Activated naive CD4-positive, alpha-beta T cell treated with anti-CD3 and anti-CD28 coated beads, Interleukin-2, amount 10 ng/mL, durations not matched to agents 7 days and 5 days (primary cell): ENCODE measurements around the gene PEAR1.

Source experiments
- CTCF ChIA-PET: fragments of 350-600 bp; sonication (Branson Sonifier 250); formaldehyde crosslinking; loops from one replicate; lab custom pipeline; 2021; ENCODE audit warnings: antibody characterized with exemption; lab: Charles Lee
- DNase-seq: peaks from one replicate; pipeline ENCODE4 v3.0.0-alpha.2; 2020
- H3K27ac Mint-ChIP-seq: one replicate; pipeline ENCODE4 v1.8.0; 2021; ENCODE audit warnings: mild to moderate bottlenecking, moderate library complexity, mixed read lengths
- H3K27me3 Mint-ChIP-seq: one replicate; pipeline ENCODE4 v1.8.0; 2021; ENCODE audit warnings: mild to moderate bottlenecking, mixed read lengths
- H3K36me3 Mint-ChIP-seq: one replicate; pipeline ENCODE4 v1.8.0; 2021; ENCODE audit warnings: mixed read lengths
- H3K4me1 Mint-ChIP-seq: one replicate; pipeline ENCODE4 v1.8.0; 2021; ENCODE audit warnings: mixed read lengths
- H3K4me3 Mint-ChIP-seq: one replicate; pipeline ENCODE4 v1.8.0; 2021; ENCODE audit warnings: mild to moderate bottlenecking, moderate library complexity, mixed read lengths
- H3K9me3 Mint-ChIP-seq: one replicate; pipeline ENCODE4 v1.8.0; 2021; ENCODE audit warnings: mixed read lengths

Gene PEAR1

DNA sequence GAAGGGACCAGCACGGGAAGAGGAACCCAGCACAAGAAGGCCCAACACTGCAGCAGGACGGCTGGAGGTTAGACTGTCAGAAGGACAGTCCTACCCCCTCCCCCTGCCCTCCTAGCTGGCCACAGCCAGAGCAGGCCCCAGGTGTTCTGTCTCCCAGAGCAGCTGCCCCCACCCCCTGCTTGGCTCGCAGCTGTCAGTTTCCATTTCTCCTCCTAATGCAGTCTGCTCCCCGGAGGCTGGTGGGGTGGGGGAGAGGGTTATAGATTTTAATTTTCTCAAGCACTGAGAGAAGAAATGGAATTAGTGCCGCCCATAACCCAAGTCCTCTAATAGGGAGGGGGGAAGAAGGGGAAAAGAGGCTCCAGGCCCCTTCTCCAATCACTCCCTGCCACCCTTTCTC is 13.0 kb upstream of the PEAR1 start:
- CTCF ChIA-PET = interaction anchor here (0.8 to 2.0 kb wide), 7 partner anchors 9 to 83 kb away, joined by 3 to 9 read pairs (median 4); partner anchors contain the start of gene LRRC71
- no peaks in the 10 kb centered on the region for H3K4me1 Mint-ChIP-seq
- no peaks in the 10 kb centered on the region for H3K9me3 Mint-ChIP-seq

GRCh38 chr1:156881101-156881500 is 12.4 kb upstream of the PEAR1 start:
- H3K27ac Mint-ChIP-seq = no peak overlapping the region
- CTCF ChIA-PET = interaction anchor here (0.8 to 1.7 kb wide), 7 partner anchors 8 to 84 kb away, joined by 3 to 9 read pairs (median 4); partner anchors contain the start of gene LRRC71
- H3K36me3 Mint-ChIP-seq = no peaks in the 10 kb centered on the region

More for the DNA sequence above, 13.0 kb upstream of the PEAR1 start:
- Mint-ChIP-seq H3K4me3 (no peak overlapping the region), H3K36me3 (no peaks in the 10 kb centered on the region), H3K27ac (no peak overlapping the region), H3K27me3 (peaks cover 88% of the 10 kb centered on the region)
- no peak for DNase-seq

DNA sequence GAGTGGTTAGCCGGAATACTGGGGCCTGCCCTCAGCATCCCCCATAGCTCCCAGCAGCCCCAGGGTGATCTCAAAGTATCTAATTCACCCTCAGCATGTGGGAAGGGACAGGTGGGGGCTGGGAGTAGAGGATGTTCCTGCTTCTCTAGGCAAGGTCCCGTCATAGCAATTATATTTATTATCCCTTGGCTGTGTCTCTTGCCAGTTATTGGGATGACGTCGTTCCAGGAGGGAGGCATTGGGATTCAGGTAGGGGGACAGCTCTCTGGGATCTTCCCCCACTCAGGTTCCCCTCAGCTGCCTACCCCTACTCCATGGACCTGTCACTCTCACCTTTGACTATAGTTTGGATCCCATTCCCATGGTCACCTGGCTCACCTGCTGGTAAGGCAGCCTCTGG is 11.9 kb upstream of the PEAR1 start:
- CTCF ChIA-PET = interaction anchor here (0.6 to 1.7 kb wide), 3 partner anchors 22 to 116 kb away, joined by 3 to 9 read pairs (median 4); no protein-coding TSS in a partner anchor
- H3K36me3 Mint-ChIP-seq = no peaks in the 10 kb centered on the region
- H3K27me3 Mint-ChIP-seq = peaks cover 88% of the 10 kb centered on the region
- H3K9me3 Mint-ChIP-seq = no peaks in the 10 kb centered on the region
- no peak overlapping the region for H3K27ac Mint-ChIP-seq
- DNase-seq = no peak
- no peak overlapping the region for H3K4me3 Mint-ChIP-seq
- no peaks in the 10 kb centered on the region for H3K4me1 Mint-ChIP-seq

More at GRCh38 chr1:156881101-156881500, 12.4 kb upstream of the PEAR1 start:
- peaks cover 88% of the 10 kb centered on the region for H3K27me3 Mint-ChIP-seq
- no peak for DNase-seq
- no peak overlapping the region for H3K4me3 Mint-ChIP-seq
- H3K4me1 Mint-ChIP-seq = no peaks in the 10 kb centered on the region
- H3K9me3 Mint-ChIP-seq = no peaks in the 10 kb centered on the region

GRCh38 chr1:156882543-156882942 is 11.0 kb upstream of the PEAR1 start:
- Mint-ChIP-seq H3K27me3 (peaks cover 92% of the 10 kb centered on the region), H3K4me3 (no peak overlapping the region), H3K27ac (no peak overlapping the region), H3K9me3 (no peaks in the 10 kb centered on the region), H3K4me1 (no peaks in the 10 kb centered on the region), H3K36me3 (no peaks in the 10 kb centered on the region)
- DNase-seq = no peak
- CTCF ChIA-PET = interaction anchor here (1.5 kb wide), 1 partner anchor 23 kb away, joined by 4 read pairs; no protein-coding TSS in a partner anchor

- H3K36me3 Mint-ChIP-seq = no peaks in the 10 kb centered on the region
- CTCF ChIA-PET = interaction anchor here (0.8 to 9.2 kb wide), 3 partner anchors 45 to 195 kb away, joined by 3 to 84 read pairs (median 5); partner anchors contain the start of genes ISG20L2 and METTL25B
- no peak for DNase-seq
- no peaks in the 10 kb centered on the region for H3K9me3 Mint-ChIP-seq
- H3K27me3 Mint-ChIP-seq = peaks cover 92% of the 10 kb centered on the region
- H3K27ac Mint-ChIP-seq = no peak overlapping the region
- H3K4me1 Mint-ChIP-seq = no peaks in the 10 kb centered on the region
- H3K4me3 Mint-ChIP-seq = no peak overlapping the region
Measured at GRCh38 chr1:156883919-156884318, 9.6 kb upstream of the PEAR1 start.

DNA sequence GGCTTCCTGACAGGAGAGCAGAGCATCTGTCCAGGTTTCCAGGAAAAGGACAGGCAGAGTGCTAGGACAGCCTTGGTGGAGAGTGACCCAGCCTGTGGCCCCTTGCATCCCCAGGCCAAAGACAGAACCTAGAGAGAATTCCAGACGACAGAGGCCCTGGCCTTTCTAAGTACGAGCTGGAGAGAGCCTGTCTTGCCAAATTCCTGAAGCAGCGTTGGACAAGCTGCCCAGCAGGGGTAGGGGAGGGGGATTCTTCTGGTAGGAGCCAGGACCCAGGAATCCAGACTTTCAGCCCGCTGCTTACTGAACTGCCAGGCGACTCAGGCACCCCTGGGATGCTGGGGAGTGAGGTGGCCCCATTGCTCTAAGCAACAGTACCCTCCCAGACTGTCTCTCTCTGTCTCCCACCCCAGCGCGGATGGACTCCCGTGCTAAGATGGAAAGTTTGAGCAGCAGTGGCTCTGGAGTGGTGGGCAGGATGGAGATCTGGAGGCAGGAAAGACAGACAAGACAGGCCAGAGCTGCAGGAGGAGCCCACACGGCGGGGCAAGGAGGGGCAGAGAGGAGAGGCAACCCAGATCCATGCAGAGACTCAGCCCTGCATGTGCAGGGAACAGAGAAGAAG is 8.8 kb upstream of the PEAR1 start:
- H3K36me3 Mint-ChIP-seq = no peaks in the 10 kb centered on the region
- H3K27ac Mint-ChIP-seq = no peak overlapping the region
- DNase-seq = no peak
- CTCF ChIA-PET = interaction anchor here (8.9 to 9.2 kb wide), 2 partner anchors 22 to 158 kb away, joined by 84 to 100 read pairs; partner anchors contain the start of genes INSRR, ISG20L2, METTL25B and NTRK1
- no peaks in the 10 kb centered on the region for H3K9me3 Mint-ChIP-seq
- no peaks in the 10 kb centered on the region for H3K4me1 Mint-ChIP-seq
- no peak overlapping the region for H3K4me3 Mint-ChIP-seq
- peaks cover 91% of the 10 kb centered on the region for H3K27me3 Mint-ChIP-seq

DNA sequence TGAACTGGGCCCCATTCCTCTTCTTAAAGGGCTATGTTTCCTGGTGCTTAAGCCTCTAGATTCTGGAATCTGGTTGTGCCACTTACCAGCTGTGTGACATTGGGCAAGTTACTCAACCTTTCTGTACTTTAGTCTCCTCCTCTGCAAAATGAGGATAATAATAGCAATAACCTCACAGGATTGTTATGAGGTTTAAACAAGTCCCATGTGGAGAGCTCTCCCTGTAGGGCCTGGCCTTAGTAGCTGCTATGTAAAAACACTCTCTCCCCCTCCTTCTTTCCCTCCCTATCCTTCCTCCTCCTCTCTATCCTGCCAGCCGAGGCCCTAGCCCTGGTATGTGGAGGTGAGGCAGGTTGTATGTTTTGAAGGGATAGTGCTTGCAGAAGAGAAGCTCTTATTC is 8.2 kb upstream of the PEAR1 start:
- Mint-ChIP-seq H3K4me1 (no peaks in the 10 kb centered on the region), H3K27ac (no peak overlapping the region), H3K27me3 (peaks cover 91% of the 10 kb centered on the region), H3K4me3 (no peak overlapping the region), H3K36me3 (no peaks in the 10 kb centered on the region), H3K9me3 (no peaks in the 10 kb centered on the region)
- DNase-seq = no peak
- CTCF ChIA-PET = interaction anchor here (8.7 to 9.2 kb wide), 3 partner anchors 23 to 159 kb away, joined by 84 to 150 read pairs (median 100); partner anchors contain the start of genes INSRR, ISG20L2, METTL25B and NTRK1

GRCh38 chr1:156885880-156886355 is 7.6 kb upstream of the PEAR1 start:
- Mint-ChIP-seq H3K4me1 (no peaks in the 10 kb centered on the region), H3K27me3 (peaks cover 90% of the 10 kb centered on the region), H3K4me3 (no peak overlapping the region), H3K27ac (no peak overlapping the region), H3K36me3 (no peaks in the 10 kb centered on the region), H3K9me3 (no peaks in the 10 kb centered on the region)
- CTCF ChIA-PET = interaction anchor here (1.3 to 9.2 kb wide), 5 partner anchors 23 to 196 kb away, joined by 3 to 150 read pairs (median 100); partner anchors contain the start of genes INSRR, ISG20L2, LRRC71 and METTL25B
- DNase-seq = no peak

DNA sequence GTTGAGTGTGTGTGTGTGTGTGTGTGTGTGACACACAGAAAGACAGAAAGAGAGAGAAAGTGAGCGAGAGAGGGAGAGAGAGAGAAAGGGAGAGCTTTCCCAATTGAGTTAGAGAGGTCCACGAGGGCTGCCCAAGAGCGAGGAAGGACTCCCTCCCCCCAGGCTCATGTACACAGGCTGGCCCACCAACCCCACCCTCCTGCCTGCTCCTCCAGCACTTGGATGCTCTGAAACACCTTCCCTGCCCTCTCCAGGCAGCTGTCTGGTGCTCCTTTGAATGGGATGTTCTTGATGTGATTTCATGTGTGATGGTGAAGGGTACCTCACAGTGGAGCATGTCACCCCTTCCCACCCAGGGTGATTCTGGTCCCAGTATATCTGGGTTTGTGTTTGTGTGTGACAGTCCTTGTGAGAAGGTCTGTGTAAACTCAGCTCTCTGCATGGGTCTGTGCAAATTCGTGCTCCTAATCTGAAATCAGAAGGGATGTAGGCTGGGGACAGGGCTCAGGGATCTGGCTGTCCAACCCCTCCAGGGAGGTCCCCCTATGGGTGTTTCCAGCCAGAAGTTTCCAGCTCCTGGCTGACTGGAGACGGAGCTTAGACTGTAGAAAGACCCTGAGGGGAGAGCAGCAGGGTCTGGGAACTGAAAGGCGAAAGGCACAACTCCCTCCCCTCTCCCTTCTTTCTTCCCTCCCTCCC is 6.8 kb upstream of the PEAR1 start:
- Mint-ChIP-seq H3K9me3 (no peaks in the 10 kb centered on the region), H3K27ac (peak overlapping the region; percentile 9), H3K27me3 (peaks cover 90% of the 10 kb centered on the region), H3K4me3 (no peak overlapping the region), H3K4me1 (peaks cover 5% of the 10 kb centered on the region), H3K36me3 (no peaks in the 10 kb centered on the region)
- no peak for DNase-seq
- CTCF ChIA-PET = interaction anchor here (1.3 to 9.2 kb wide), 5 partner anchors 24 to 197 kb away, joined by 3 to 150 read pairs (median 100); partner anchors contain the start of genes INSRR, ISG20L2, LRRC71 and METTL25B

- DNase-seq = no peak
- Mint-ChIP-seq H3K27ac (no peak overlapping the region), H3K4me1 (peaks cover 11% of the 10 kb centered on the region), H3K36me3 (no peaks in the 10 kb centered on the region), H3K9me3 (no peaks in the 10 kb centered on the region), H3K4me3 (no peak overlapping the region), H3K27me3 (peaks cover 90% of the 10 kb centered on the region)
- CTCF ChIA-PET = interaction anchor here (1.3 to 9.2 kb wide), 7 partner anchors 25 to 198 kb away, joined by 3 to 150 read pairs (median 84); partner anchors contain the start of genes INSRR, ISG20L2, LRRC71 and METTL25B
Measured at GRCh38 chr1:156887317-156887716, 6.2 kb upstream of the PEAR1 start.

DNA sequence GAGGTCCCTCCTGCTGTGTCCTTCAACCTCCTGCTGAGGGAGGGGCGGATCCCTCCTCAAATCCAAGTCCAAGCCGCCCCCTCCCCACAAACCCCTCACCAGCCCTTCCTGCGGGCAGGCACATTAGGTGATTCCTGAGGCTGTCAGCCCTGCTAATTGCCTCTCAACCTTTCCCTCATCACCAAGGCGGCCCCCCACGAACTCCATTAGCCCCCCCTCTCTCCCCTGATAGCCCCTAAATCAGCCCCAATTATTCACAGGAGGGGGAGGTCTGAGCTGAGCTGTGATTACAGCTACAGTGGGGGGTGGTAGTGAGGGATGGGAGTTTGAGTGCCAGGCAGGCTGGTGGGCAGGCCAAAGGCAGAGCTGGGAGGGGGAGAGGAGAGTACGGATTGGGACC is 5.8 kb upstream of the PEAR1 start:
- no peak overlapping the region for H3K27ac Mint-ChIP-seq
- DNase-seq = no peak
- H3K9me3 Mint-ChIP-seq = no peaks in the 10 kb centered on the region
- H3K4me3 Mint-ChIP-seq = no peak overlapping the region
- CTCF ChIA-PET = interaction anchor here (1.2 to 9.2 kb wide), 7 partner anchors 25 to 198 kb away, joined by 3 to 150 read pairs (median 84); partner anchors contain the start of genes INSRR, ISG20L2, LRRC71 and METTL25B
- H3K4me1 Mint-ChIP-seq = peaks cover 11% of the 10 kb centered on the region
- no peaks in the 10 kb centered on the region for H3K36me3 Mint-ChIP-seq
- H3K27me3 Mint-ChIP-seq = peaks cover 92% of the 10 kb centered on the region

- Mint-ChIP-seq H3K27me3 (peaks cover 93% of the 10 kb centered on the region), H3K9me3 (no peaks in the 10 kb centered on the region), H3K4me1 (peaks cover 21% of the 10 kb centered on the region), H3K27ac (no peak overlapping the region), H3K36me3 (no peaks in the 10 kb centered on the region), H3K4me3 (no peak overlapping the region)
- DNase-seq = peak; percentile 74
- CTCF ChIA-PET = interaction anchor here (0.6 to 9.2 kb wide), 35 partner anchors 9 to 264 kb away, joined by 3 to 150 read pairs (median 4); partner anchors contain the start of genes HDGF, INSRR, ISG20L2 and LRRC71
Measured at GRCh38 chr1:156889802-156890580, 3.5 kb upstream of the PEAR1 start.
